Panc1 (cell line): ENCODE data around the gene NRP2. TPM values are rescaled to one million over a fixed set of nuclear protein-coding genes. Genes with fewer than 3 reads are reported as not detected.

Source experiments
- ATAC-seq: fragments of 200-7000 bp; cut with Tn5 transposase; 2 replicates; pipeline ENCODE4 v1.9.1; 2020; ENCODE audit warnings: mild to moderate bottlenecking, moderate library complexity
- BruUV-seq: library from RNA; stranded (reverse); fragments of 400-500 nt; replicated peaks from 2 replicates; lab custom pipeline; 2021; lab: Mats Ljungman, UMichigan
- CTCF ChIA-PET: fragments of 300-600 bp; sonication (Branson Sonifier 250); formaldehyde crosslinking; loops from one replicate; lab custom pipeline; 2022; ENCODE audit warnings: antibody characterized with exemption; lab: Charles Lee
- POLR2A ChIA-PET: fragments of 300-600 bp; sonication (Branson Sonifier 250); formaldehyde crosslinking; loops from one replicate; lab custom pipeline; 2022; ENCODE audit warnings: antibody characterized with exemption; lab: Charles Lee
- DNase-seq: peaks from one replicate; pipeline ENCODE4 v3.0.0-alpha.2; 2010; ENCODE audit warnings: low read depth, low spot score
- H3K27ac ChIP-seq: 2 replicates; pipeline ENCODE4 v1.5.1; 2011; ENCODE audit warnings: mild to moderate bottlenecking, low read length, inconsistent platforms
- H3K27me3 ChIP-seq: fragments of 200-500 bp; sonication (Bioruptor generic); 2 replicates; pipeline ENCODE4 v1.6.0; 2014; ENCODE audit warnings: low read length, inconsistent platforms; ENCODE audit not compliant: control insufficient read depth, insufficient read depth
- H3K36me3 ChIP-seq: fragments of 200-500 bp; sonication (Bioruptor generic); 2 replicates; pipeline ENCODE4 v1.5.1; 2014; ENCODE audit warnings: inconsistent platforms, mild to moderate bottlenecking, low read length, moderate library complexity; ENCODE audit not compliant: control insufficient read depth, insufficient read depth
- H3K4me1 ChIP-seq: 2 replicates; pipeline ENCODE4 v1.5.1; 2011; ENCODE audit warnings: inconsistent platforms, mild to moderate bottlenecking, low read length, moderate library complexity; ENCODE audit not compliant: control insufficient read depth, insufficient read depth
- H3K4me3 ChIP-seq, 2 experiments: 2 replicates each; pipeline ENCODE4 v1.5.1; 2011 to 2012; ENCODE audit warnings: low read depth in 2 of 2, low read length in 2 of 2, mild to moderate bottlenecking in 2 of 2, inconsistent platforms in 1 of 2, moderate library complexity in 1 of 2
- H3K9me3 ChIP-seq: fragments of 200-500 bp; sonication (Bioruptor generic); 2 replicates; pipeline ENCODE4 v1.5.1; 2014; ENCODE audit warnings: low read depth, mild to moderate bottlenecking, inconsistent platforms, low read length, moderate library complexity; ENCODE audit not compliant: control insufficient read depth, insufficient read depth
- CTCF ChIP-seq: fragments of 450-650 bp; IDR thresholded peaks from 2 replicates; pipeline ENCODE4 v1.5.1; 2017; ENCODE audit warnings: mild to moderate bottlenecking
- POLR2AphosphoS5 ChIP-seq: IDR thresholded peaks from 2 replicates; pipeline ENCODE4 v1.6.1; 2012; ENCODE audit warnings: mild to moderate bottlenecking, low read depth, low read length, moderate library complexity
- SIN3A ChIP-seq: IDR thresholded peaks from 2 replicates; pipeline ENCODE4 v1.6.1; 2012; ENCODE audit warnings: low read depth, mild to moderate bottlenecking, low read length, moderate library complexity, borderline replicate concordance; ENCODE audit not compliant: insufficient read depth
- TCF7L2 ChIP-seq: IDR thresholded peaks from 2 replicates; pipeline ENCODE4 v1.6.1; 2011; ENCODE audit warnings: mild to moderate bottlenecking, low read depth, low read length, inconsistent platforms
- in situ Hi-C: cut with HindIII; loops from 2 replicates; pipeline ENCODE4 v1.10.0; 2016; ENCODE audit warnings: low sequenced_read_pairs, low pct_unique_long_range_greater_than_20kb
- intact Hi-C: fragments of 100-400 bp; cut with micrococcal nuclease; formaldehyde crosslinking; loops from one replicate; pipeline ENCODE4 v1.10.0; 2022; ENCODE audit not compliant: unreplicated experiment
- total RNA-seq: library from RNA; stranded (reverse); gene quantifications from one replicate; pipeline ENCODE4 v1.2.1, GENCODE V29; 2021; ENCODE audit not compliant: unreplicated experiment
- TF ChIP-seq, protein P1 (sequence below), 2 experiments: IDR thresholded peaks; 2 replicates each; pipeline ENCODE4 v1.6.1; 2011 to 2012; ENCODE audit warnings: low read depth in 2 of 2, control low read depth in 1 of 2, low read length in 1 of 2, mild to moderate bottlenecking in 1 of 2, moderate library complexity in 1 of 2; ENCODE audit not compliant: insufficient read depth in 1 of 2

NRP2 gene
- total RNA-seq, 1 experiment from 2014 or later: 6.7 TPM

GRCh38 chr2:205712508-205712907 is 30.2 kb downstream of the NRP2 start:
- CTCF ChIA-PET: no interaction called here
- no peaks in the 10 kb centered on the region for H3K4me1 ChIP-seq
- H3K27ac ChIP-seq: no peak overlapping the region
- in situ Hi-C loops: no loop called here
- POLR2A ChIA-PET: no interaction called here
- H3K4me3 ChIP-seq: no peak overlapping the region
- DNase-seq (no peak), ATAC-seq (no peak)
- TF ChIP-seq POLR2AphosphoS5 (no peak), TCF7L2 (no peak), SIN3A (no peak), CTCF (no peak)
- TF ChIP-seq, protein P1, sequence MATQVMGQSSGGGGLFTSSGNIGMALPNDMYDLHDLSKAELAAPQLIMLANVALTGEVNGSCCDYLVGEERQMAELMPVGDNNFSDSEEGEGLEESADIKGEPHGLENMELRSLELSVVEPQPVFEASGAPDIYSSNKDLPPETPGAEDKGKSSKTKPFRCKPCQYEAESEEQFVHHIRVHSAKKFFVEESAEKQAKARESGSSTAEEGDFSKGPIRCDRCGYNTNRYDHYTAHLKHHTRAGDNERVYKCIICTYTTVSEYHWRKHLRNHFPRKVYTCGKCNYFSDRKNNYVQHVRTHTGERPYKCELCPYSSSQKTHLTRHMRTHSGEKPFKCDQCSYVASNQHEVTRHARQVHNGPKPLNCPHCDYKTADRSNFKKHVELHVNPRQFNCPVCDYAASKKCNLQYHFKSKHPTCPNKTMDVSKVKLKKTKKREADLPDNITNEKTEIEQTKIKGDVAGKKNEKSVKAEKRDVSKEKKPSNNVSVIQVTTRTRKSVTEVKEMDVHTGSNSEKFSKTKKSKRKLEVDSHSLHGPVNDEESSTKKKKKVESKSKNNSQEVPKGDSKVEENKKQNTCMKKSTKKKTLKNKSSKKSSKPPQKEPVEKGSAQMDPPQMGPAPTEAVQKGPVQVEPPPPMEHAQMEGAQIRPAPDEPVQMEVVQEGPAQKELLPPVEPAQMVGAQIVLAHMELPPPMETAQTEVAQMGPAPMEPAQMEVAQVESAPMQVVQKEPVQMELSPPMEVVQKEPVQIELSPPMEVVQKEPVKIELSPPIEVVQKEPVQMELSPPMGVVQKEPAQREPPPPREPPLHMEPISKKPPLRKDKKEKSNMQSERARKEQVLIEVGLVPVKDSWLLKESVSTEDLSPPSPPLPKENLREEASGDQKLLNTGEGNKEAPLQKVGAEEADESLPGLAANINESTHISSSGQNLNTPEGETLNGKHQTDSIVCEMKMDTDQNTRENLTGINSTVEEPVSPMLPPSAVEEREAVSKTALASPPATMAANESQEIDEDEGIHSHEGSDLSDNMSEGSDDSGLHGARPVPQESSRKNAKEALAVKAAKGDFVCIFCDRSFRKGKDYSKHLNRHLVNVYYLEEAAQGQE (IDR thresholded peaks at IDR 0.05; ENCODE audit: insufficient read depth in 1 of 2, low read depth in 2 of 2, low read length in 1 of 2): no peak
- intact Hi-C loops: no loop called here
- no TSS peak for BruUV-seq
- no peaks in the 10 kb centered on the region for H3K9me3 ChIP-seq
- no peaks in the 10 kb centered on the region for H3K27me3 ChIP-seq
- H3K36me3 ChIP-seq: no peaks in the 10 kb centered on the region

DNA sequence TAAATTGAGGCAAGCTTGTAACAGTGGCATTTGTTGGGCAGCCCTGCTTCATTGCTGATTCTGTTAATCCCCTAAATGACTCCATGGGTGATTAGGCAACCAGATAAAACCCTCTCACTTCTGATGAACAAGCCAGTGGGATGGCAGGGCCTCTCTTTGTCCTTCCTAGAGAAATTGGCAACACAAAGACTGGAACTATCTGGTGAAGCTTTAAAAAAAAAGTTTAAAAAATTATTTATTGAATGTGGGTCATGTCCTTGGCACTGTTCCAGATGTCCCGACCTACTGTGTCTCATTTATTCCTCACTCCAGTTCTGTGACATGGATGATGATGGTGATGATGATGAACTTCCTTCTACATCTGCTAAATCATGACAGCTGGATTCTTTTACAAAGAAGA is 30.8 kb downstream of the NRP2 start:
- no peak overlapping the region for H3K27ac ChIP-seq
- TF ChIP-seq, protein P1 (IDR thresholded peaks at IDR 0.05; ENCODE audit: insufficient read depth in 1 of 2, low read depth in 2 of 2, low read length in 1 of 2): no peak
- TF ChIP-seq TCF7L2: no peak
- TF ChIP-seq CTCF: no peak
- TF ChIP-seq SIN3A: no peak
- TF ChIP-seq POLR2AphosphoS5: no peak
- in situ Hi-C loops: no loop called here
- no peaks in the 10 kb centered on the region for H3K27me3 ChIP-seq
- CTCF ChIA-PET: no interaction called here
- ATAC-seq (no peak), DNase-seq (no peak)
- H3K36me3 ChIP-seq: no peaks in the 10 kb centered on the region
- no peaks in the 10 kb centered on the region for H3K4me1 ChIP-seq
- no peaks in the 10 kb centered on the region for H3K9me3 ChIP-seq
- POLR2A ChIA-PET: no interaction called here
- H3K4me3 ChIP-seq: no peak overlapping the region
- intact Hi-C loops: no loop called here
- no TSS peak for BruUV-seq
